Suprapubic skin (tissue), 3 donors: Measurements from ENCODE around the gene MRPL11.

Experiments used
- POLR2A ChIP-seq, 2 donors: fragments of 450-650 bp; IDR thresholded peaks; one replicate each; pipeline ENCODE4 v1.6.1; 2017; ENCODE audit warnings: antibody characterized with exemption in 2 of 2, mild to moderate bottlenecking in 2 of 2, moderate library complexity in 2 of 2
- TF ChIP-seq, protein P1 (sequence below), 2 donors: fragments of 200-600 bp in 1 of 2; fragments of 450-650 bp in 1 of 2; sonication (generic) in 1 of 2; IDR thresholded peaks; one replicate each; pipeline ENCODE4 v1.5.1; 2016 to 2019; ENCODE audit warnings: antibody characterized with exemption in 2 of 2, mild to moderate bottlenecking in 1 of 2, moderate library complexity in 1 of 2

GRCh38 chr11:66411323-66411722, 27.3 kb downstream of the MRPL11 start:
- no peak for TF ChIP-seq POLR2A (IDR thresholded peaks at IDR 0.05)
- TF ChIP-seq, protein P1, sequence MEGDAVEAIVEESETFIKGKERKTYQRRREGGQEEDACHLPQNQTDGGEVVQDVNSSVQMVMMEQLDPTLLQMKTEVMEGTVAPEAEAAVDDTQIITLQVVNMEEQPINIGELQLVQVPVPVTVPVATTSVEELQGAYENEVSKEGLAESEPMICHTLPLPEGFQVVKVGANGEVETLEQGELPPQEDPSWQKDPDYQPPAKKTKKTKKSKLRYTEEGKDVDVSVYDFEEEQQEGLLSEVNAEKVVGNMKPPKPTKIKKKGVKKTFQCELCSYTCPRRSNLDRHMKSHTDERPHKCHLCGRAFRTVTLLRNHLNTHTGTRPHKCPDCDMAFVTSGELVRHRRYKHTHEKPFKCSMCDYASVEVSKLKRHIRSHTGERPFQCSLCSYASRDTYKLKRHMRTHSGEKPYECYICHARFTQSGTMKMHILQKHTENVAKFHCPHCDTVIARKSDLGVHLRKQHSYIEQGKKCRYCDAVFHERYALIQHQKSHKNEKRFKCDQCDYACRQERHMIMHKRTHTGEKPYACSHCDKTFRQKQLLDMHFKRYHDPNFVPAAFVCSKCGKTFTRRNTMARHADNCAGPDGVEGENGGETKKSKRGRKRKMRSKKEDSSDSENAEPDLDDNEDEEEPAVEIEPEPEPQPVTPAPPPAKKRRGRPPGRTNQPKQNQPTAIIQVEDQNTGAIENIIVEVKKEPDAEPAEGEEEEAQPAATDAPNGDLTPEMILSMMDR (IDR thresholded peaks at IDR 0.05) = no peak
